Stimulated activated CD8-positive, alpha-beta memory T cell treated with anti-CD3 and anti-CD28 coated beads, Interleukin-15, amount 100 ng/mL, for 24 hours (primary cell): ENCODE data around the gene PNMA8A.
"Not testable (repeated sequence)": the region's sequence is repeated elsewhere in the genome, so short reads cannot be mapped to it uniquely, and the experiment has no call there.

ENCODE experiments used
- DNase-seq: peaks from one replicate; pipeline ENCODE4 v3.0.0-alpha.2; 2020; ENCODE audit warnings: low read depth

Gene PNMA8A

DNA sequence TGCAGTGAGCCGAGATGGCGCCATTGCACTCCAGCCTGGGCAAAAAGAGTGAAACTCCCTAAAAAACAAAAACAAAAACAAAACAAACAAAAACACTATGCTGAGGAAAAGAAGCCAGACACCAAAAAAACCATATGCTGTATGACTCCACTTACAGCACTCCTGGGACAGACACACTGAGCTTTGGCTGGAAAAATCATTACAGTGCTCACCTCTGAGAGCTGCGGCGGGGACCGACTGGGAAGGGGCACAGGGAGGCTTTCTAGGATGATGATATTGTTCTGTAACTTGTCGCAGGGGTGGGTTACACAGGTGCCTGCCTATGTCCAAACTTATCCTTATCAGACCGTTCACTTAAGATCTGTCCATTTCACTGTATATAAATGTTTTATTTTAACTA lies 7.8 kb downstream of the PNMA8A start:
- no peak for DNase-seq

DNA sequence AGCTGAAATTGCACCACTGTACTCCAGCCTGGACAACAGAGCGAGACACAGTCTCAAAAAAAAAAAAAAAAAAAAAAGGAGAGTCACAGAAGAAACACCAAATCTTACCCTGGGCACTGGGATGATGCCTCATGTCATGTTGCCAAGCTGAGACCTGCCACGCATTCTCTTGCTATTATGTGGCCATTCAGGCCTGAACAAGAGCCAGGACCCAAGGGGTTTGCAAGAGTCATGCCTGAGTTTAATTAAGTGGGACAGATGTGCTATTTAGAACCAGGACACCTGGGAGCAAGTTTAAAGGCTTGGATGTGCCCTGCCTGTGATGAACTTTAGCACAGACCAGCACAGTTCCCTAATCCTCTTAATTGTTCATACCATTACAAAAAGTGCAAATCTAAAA lies 9.8 kb downstream of the PNMA8A start:
- DNase-seq = no peak

DNA sequence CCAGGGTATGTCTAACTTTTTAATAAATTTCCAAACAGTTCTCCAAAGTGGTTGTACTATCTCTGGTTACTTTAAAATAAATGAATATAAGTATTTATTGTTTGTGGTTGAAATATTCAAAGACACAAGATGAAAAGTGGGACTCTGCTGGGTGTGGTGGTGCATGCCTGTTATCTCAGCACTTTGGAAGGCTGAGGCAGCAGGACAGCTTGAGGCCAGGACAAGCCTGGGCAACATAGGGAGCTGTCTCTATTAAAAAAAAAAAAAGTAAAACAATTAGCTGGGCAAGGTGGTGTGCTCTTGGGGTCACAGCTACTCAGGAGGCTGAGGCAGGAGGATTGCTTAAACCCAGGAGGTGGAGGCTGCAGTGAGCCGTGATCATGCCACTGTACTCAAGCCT lies 10.4 kb downstream of the PNMA8A start:
- no peak for DNase-seq

DNA sequence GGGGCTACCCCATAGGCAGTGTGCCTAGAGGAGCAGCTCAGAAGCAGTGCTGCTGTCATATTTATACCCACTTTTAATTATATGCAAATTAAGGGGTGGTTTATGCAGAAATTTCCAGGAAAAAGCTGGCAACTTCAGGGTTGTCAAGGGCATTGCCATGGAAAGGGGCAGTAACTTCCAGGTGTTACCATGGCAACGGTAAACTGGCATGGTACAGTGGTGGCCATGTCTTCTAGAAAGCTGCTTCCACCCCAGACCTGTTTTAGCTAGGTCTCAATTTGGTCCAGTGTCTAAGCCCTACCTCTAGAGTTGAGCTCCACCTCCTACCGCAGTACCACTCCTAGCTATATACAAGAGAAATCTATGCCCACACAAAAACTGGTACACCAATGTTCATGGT lies 11.3 kb downstream of the PNMA8A start:
- no peak for DNase-seq

DNA sequence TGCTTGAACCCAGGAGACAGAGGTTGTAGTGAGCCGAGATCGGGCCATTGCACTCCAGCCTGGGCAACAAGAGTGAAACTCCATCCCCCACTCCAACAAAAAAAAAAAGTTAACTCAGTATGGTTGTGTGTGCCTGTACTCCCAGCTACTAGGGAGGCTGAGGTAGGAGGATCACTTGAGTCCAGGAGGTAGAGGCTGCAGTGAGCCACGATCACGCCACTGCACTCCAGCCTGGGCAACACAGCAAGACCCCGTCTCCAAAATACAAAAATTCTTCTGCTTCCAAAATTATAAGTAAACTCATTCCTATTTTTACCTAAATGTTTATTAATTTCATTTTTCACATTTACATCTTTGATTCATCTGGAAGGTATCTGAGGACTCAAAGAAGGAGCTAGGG lies 14.4 kb downstream of the PNMA8A start:
- no peak for DNase-seq

DNA sequence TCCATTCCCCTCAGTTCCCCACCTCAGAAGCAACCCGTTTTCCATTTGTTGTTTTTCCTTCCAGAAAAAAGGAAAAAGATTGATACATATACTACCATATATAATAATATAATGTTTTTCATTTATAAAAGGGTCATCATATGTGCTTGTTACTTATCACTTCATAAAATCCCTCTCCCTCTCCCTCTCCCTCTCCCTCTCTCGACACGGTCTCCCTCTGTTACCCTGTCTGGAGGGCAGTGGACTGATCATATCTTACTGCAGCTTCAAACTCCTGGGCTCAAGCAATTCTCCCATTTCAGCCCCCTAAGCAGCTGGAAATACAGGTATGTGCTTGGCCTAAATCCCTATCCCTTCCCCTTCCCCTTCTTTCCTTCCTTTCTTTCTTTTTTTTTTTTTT lies 17.1 kb downstream of the PNMA8A start:
- DNase-seq = no peak

DNA sequence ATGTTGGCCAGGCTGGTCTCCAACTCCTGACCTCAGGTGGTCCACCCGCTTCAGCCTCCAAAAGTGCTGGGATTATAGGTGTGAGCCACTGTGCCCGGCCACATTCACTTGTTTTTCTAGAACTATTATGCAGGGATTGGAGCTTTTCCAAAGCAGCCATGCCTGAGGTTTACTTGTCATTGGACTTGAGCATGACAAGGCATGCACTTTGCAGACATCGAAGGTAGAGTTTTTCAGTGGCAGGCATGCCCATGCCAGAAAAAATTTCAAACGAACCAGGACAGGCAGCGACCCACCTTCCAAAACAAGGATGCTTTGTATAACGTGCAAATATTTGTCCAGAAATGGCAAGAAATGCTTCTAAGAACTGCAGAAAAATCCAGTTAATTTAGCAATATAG lies 17.7 kb downstream of the PNMA8A start:
- DNase-seq = no peak

DNA sequence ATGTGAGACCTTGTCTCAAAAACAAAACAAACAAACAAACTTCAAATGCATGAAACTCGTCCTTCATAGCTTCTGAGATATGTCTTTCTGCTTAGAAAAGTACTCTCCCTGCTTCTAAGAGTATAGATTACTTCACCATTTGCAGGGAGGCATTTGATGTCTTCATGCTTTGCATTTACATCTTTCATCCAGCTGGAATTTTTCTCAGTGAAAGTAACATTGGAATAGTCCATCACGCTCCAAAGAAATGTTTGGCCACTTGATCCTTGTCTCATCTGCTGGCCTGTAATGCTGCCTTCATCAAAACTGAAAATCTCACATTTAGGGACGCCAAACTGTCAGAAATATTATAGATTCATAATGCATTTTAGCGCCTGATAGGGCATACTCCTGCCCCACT lies 19.2 kb downstream of the PNMA8A start:
- DNase-seq = no peak

DNA sequence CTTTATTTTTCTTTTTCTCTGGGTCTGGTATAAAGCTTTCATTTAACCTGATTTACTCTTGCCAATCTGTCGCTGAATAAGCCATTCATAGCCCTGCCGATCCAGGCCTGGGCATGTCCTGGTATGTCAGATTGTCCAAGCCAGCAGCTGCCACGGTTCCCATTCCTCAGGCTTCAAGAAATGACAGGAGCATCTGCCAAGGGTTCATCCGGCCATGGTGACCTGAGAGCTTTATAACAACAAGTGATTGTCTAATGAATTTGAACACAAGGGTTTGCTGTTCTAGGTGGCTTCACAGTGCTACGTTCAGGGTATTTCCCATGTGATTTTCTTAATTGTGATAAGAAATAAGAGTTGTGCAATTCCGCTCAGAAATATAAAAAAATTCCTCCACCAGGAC lies 20.0 kb downstream of the PNMA8A start:
- no peak for DNase-seq

DNA sequence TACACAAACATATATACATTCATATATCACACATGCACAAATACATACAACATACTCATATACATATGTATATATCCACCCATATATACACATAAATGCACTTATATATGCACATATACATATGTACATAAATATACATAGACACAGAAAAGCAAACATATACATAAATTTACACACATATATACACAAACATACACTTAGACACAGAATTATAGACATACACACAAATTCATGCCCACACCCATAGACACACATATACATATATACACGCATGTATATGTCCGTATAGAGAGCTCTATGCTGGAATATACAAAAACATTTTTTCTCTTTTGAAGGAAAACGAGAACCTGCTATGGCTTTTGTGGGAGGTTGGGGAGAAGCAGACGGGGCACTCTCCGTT lies 20.6 kb downstream of the PNMA8A start:
- DNase-seq = no peak

DNA sequence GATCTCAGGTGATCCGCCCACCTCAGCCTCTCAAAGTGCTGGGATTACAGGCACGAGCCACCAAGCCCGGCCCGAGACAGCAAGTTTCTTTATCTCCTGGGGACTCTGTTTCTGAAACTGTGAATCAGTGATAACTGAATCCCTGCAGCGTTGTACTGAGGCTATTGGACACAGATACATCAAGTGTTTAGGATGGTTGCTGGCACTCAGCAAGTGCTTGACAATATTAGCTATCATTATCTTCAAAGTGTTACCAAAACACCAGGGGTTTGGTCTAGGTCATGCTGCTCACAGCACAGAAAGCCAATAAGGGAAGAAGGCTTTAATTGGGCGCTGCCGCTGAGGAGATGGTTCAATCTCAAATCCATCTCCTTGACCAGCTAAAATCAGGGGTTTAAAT lies 22.1 kb downstream of the PNMA8A start:
- DNase-seq = no peak

DNA sequence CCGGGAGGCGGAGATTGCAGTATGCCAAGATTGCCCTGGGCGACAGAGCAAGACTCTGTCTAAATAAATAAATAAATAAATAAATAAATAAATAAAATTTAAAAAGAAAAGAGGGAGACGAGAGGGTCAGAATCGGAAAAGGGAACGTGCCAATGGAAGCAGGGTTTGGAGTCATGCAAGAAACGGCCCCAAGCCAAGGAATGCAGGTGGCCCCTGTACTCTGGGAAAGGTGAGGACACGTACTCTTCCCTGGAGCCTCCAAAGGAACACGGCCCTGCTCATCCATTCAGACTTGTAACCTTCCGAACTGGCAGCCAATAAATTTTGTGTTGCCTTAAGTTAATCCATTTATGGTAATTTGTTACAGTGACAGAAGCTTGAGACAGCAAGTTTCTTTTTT lies 22.8 kb downstream of the PNMA8A start:
- no peak for DNase-seq

DNA sequence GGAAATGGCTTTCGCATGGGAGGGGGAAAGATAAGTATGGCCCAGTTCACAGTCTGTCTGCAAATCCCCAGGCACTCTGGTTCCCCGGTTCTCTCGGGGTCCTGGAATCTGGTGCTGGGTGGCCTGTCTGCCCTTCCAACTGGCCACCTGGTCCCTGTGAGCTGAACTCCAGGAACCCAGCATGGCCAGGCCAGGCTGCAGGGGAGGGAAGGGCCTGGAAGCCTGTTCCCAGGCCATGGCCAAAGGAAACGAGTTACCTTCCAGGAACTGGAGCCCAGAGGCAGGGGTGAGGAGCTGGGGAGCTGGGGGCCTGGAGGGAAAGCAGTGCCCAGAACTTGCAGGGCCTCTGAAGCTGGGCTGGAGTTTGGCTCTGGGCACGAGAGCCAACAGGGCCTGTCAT lies 23.5 kb downstream of the PNMA8A start:
- DNase-seq = no peak

DNA sequence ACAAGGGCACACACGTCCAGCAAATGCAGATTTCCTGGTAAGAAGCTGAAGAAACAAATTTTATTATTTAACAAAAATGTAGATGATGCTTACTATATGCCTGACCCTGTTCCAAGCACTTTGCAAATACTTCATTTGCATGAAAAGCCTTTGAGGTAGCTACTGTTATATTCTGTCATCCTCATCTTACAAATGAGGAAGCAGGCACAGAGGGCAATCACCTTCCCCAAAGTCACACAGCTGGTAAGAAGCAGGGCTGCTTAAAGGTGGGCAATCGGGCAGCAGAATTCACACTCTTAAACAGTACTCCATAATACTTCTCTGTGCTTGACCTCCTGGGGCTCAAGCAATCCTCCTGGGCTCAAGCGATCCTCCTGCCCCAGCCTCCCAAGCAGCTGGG lies 24.4 kb downstream of the PNMA8A start:
- DNase-seq = no peak

DNA sequence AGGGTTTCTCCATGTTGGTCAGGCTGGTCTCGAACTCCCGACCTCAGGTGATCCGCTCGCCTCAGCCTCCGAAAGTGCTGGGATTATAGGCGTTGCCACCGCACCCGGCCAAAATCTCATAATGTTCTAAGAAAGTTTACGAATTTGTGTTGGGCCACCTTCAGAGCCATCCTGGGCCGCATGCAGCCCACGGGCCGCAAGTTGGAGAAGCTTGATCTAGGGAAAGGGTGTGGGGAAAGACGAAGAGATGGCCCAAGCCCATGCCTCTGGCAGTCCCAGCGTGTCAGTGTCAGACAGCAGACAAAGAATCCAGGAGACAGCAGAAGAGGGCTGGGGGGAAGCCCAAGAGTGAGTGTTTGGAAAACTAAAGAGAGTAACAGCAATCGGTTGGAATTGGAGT lies 25.3 kb downstream of the PNMA8A start:
- DNase-seq = no peak

DNA sequence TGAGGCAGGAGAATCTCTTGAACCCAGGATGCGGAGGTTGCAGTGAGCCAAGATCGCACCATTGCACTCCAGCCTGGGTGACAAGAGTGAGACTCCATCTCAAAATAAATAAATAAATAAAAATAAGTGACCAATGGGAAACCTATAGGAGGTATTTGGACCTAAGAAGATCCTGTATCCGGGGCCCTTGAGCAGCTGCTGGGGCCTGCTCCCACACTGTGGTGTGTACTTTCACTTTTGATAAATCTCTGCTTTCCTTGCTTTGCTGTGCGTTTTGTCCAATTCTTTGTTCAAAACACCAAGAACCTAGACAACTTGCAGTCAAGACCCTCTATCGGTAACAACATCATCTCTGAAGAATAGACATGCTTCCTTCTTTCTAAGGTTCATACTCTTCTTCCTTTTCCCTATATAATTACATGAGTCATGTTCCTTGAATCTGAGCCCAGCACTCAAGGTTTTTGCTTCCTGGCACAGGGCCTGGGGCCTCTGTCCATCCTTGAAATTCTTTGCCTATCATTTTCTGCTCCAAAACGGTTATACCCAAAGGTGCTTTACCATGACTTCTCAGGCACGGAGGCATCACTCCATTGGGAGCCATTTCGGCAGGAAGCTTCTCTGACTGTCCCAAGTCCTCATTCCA lies 28.4 kb downstream of the PNMA8A start:
- DNase-seq = no peak

DNA sequence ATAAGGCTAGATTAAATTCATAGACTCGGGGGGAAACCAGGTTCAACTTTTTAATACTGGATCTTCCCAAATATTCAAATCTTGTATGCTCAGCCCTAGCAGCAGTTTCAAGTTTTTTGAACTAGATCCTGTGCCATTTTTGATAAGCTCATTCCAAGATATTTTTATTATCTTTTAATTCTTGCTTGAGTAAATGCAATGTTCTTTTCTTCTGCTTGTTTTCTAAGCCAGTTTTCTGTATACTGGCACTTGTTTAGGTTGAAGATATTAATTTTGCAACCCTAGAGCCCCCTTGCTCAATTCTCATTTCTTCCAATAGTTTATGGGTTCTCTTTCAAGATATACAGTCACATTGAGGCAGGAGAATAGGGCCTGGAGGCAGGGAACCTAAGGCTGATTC lies 29.5 kb downstream of the PNMA8A start:
- no peak for DNase-seq

DNA sequence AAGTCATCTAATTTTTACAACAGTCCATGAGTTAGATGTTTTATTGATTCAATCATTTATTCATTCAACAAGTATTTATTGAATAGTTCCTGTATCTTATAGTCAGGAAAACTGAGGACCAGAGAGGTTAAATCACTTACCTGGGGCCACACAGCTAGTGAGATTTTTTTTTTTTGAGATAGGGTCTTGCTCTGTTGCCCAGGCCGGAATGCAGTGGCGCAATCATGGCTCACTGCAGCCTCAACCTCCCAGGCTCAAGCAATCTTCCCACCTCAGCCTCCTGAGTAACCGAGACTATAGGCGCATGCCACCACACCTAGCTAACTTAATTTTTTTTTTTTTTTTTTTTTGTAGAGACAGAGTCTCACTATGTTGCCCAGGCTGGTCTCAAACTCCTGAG lies 35.7 kb downstream of the PNMA8A start:
- not testable (repeated sequence) for DNase-seq

DNA sequence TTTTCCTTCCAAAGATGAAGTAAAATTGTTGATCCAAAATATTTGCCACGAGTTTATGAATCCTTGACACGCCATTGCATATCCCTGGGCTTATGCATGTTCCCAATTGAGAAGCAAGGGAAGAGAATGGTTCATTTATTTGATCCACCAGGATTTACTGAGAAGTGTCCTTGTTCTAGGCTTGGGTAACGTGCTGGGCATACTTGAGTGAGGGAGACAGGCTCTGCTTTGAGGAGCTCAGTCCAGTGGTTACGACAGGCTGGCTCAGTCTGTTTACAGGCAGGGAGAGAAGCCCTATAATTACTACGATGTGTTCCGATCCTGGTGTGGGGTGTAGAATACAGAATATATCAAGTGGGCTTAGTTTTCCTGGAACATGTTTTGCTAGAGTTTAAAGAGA lies 36.4 kb downstream of the PNMA8A start:
- DNase-seq = no peak

DNA sequence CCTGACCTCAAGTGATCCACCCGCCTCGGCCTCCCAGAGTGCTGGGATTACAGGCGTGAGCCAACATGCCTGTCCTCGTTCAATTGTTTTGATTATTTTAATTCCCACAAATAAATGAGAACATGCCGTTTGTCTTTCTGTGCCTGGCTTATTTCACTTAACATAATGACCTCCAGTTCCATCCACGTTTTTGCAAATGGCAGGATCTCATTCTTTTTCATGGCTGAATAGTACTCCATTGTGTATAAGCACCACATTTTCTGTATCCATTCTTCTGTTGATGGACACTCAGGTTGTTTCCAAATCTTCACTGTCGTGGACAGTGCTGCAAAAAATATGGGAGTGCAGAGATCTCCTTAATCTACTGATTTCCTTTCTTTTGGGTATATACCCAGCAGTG lies 37.9 kb downstream of the PNMA8A start:
- DNase-seq = not testable (repeated sequence)

DNA sequence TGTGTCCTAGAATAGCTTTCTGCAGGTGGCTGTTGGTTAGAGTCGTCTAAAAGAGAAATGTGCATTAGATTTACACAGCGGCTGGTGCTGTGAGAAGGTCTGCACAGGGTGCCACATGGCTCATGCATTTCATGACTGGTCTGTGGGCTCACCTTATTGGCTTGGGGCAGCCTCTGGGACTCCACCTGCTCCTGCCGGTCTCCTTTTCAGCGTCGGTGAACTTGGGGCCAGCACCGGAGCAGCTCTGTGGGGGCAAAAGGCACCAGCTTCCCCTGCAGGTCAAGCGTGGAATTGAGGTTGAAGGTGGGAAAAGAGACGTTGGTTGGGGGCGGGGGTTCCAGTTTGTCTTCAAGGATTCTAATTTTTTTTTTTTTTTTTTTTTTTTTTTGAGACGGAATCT lies 39.5 kb downstream of the PNMA8A start:
- no peak for DNase-seq

DNA sequence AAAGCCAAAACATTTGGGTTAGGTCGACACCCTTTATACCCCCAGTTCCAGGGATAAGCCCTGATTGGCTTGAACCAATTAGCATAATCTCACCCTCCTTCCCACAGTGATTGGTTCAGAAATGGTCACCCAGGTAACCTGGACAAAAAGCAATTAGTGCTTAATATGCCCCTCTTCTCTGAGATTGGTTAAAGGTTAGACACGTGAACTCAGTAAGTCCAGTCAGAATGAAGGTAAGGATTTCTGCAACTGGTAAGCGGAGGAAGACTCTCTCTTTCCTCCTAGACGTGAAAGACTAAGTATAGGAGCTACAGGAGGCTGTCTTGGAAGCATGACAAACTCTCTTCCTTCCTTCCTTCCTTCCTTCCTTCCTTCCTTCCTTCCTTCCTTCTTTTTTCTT lies 41.4 kb downstream of the PNMA8A start:
- no peak for DNase-seq

DNA sequence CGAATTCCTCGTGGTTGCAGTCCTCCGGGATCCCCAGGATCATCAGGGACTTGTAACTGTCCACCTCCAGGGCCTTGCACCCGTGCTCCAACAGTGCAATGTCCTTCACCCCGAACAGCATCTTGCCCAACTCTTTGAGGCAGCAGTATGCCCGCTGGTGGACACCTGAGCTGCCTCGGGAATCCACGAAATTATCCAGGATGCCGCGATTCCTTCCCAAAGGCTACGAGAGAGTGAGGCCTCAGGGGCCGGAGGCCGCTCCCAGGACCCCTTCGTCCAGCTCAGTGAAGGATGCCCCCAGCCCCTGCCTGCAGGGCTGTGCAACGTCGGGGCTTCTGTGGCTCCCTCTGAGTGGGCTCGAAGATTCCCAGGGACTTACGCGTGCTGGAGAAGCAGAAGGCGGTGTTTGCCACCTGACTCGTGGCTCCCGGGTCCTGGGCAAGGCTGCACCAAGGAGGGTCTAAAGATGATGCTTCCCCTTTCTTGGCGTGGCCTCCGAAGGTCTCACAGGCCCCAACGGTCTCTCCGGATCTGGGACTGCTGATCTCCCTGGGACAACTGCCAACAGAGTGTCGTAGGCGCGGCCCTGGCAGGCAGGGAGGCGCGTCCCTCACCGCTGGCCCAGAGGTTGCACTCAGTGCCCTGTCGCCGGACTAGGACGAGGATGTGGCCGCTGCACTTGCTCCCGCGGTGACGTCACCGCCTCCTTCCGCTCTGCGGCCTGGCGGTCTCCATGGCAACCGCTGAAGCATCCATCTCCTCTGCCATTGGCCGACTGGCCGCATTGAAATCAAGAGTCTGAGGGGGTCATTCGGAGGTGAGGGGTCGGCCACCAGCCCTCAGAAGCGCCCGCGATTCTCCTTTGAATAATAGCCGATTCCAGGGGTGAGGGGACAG lies 42.9 kb downstream of the PNMA8A start, which contains the start of gene PNMA8C:
TSS of gene PNMA8C (minus strand) at position 698 of the 897 bp plus-strand sequence. CDS start at position 121, 577 bp downstream.
- no peak for DNase-seq
